ENCODE results near the gene ZNRF1. TPM values are rescaled to one million over a fixed set of nuclear protein-coding genes. Genes with fewer than 3 reads are reported as not detected.
A peak's percentile ranks its signal among the peaks of the same experiment; 100 is the strongest.
"Not testable (repeated sequence)": the region's sequence is repeated elsewhere in the genome, so short reads cannot be mapped to it uniquely, and the experiment has no call there.

ZNRF1 gene
- total and polyA plus RNA-seq, 2 of the 4 experiments (the other 2 are of a cell fraction) = 8.2 to 20.7 TPM

- TF ChIP-seq CHD1 (IDR thresholded peaks at IDR 0.05; ENCODE audit: low read depth, low read length) = no peak
Measured at GRCh38 chr16:75011634-75012307, 12.9 kb downstream of the ZNRF1 start (continued).

DNA sequence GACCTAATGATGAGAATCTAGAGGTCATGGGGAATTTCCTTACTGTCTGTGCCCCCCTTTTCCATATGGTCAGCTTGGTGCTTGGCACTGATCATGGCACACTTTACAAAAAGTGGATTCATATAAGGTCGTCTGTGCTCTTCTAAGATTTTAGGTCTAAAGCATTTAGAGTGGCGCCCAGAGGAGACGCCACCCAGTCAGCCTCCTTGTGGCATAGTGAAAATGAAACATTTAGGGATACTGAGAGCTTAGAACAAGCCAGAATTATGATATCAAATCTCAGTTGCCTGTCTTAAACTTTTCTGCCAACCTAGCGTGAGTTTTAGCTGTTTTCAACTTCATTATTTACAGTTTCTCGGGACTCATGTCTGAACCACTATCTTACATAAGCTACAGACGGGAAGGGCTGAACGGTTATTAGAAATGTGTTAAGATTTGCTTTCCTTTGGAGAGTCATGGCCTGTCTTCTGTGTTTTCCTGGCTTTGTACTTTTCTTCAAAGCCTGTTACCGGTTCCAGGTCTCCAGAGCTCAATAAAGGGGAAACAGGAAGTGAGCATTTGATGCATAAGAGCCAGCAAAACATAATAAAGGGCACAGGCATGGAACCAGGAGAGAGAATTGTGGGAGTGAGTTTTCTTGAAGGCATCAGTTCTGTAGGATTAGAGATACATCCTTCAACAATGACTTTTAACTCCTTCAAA lies 13.7 kb downstream of the ZNRF1 start:
- H3K18ac ChIP-seq (ENCODE audit: low read depth, low read length) = peak overlapping the region; percentile 30; the same call in 1 of the 2 replicates
- H3K23ac ChIP-seq (ENCODE audit: low read depth, low read length) = peak overlapping the region; percentile 55; the same call in 1 of the 2 replicates
- in situ Hi-C loops (cut with MboI; ENCODE audit: low sequenced_read_pairs) = loop anchor here (5.0 kb wide), 1 partner anchor 75 kb away; no protein-coding TSS in a partner anchor
- peak overlapping the region; percentile 57 for H3K14ac ChIP-seq (replicated peaks; ENCODE audit: low read depth, low read length)
- H3K9ac ChIP-seq (ENCODE audit: low read depth, low read length) = no peak overlapping the region
- peaks cover 20% of the 10 kb centered on the region for H4K20me1 ChIP-seq (ENCODE audit: insufficient read depth, low read length)
- WGBS, 2 experiments (ENCODE audit: extremely low coverage in 2 of 2, insufficient read length in 1 of 2) = 90% methylated on average over 2 of the region's 8 CpGs; no CpG with 5 or more reads in 1 of the 2 experiments
- H2AFZ ChIP-seq (replicated peaks; ENCODE audit: low read length, poor library complexity) = no peak overlapping the region
- ATAC-seq (ENCODE audit: low read depth) = no peak
- peaks cover 12% of the 10 kb centered on the region for H3K4me1 ChIP-seq (ENCODE audit: control insufficient read depth, insufficient read depth, low read length)
- H2AK9ac ChIP-seq (replicated peaks; ENCODE audit: low read depth, low read length, poor library complexity) = peak overlapping the region; percentile 29
- H3K9me3 ChIP-seq (ENCODE audit: control insufficient read depth, insufficient read depth, low read length) = no peaks in the 10 kb centered on the region
- 0 out of 2 replicates have a peak overlapping the region, but pooled peaks have one; percentile 14 for H3K27ac ChIP-seq (ENCODE audit: insufficient read depth, low read length)
- H2BK120ac ChIP-seq (ENCODE audit: low read depth, low read length) = peak overlapping the region; percentile 39
- no peak overlapping the region for H3K56ac ChIP-seq (ENCODE audit: extremely low read depth, insufficient read depth, low read length)
- H2AK5ac ChIP-seq (ENCODE audit: low read depth, low read length) = peak overlapping the region; percentile 50
- TF ChIP-seq MAFK (IDR thresholded peaks at IDR 0.05; ENCODE audit: low read depth, low read length) (no peak), RAD21 (IDR thresholded peaks at IDR 0.05; ENCODE audit: low read length) (no peak)
- H2BK5ac ChIP-seq (ENCODE audit: low read depth, low read length, poor library complexity, severe bottlenecking) = peak overlapping the region; percentile 65
- peak overlapping the region; percentile 81; the same call in 1 of the 2 replicates for H3K4me2 ChIP-seq (ENCODE audit: low read depth, low read length)
- peaks cover 14% of the 10 kb centered on the region for H3K9me1 ChIP-seq (ENCODE audit: insufficient read depth, low read length)
- H3K36me3 ChIP-seq (ENCODE audit: control insufficient read depth, insufficient read depth, low read length) = no peaks in the 10 kb centered on the region
- H4K91ac ChIP-seq (ENCODE audit: insufficient read depth, low read depth, low read length) = peak overlapping the region; percentile 33; the same call in 1 of the 2 replicates
- H3K27me3 ChIP-seq (ENCODE audit: control insufficient read depth, insufficient read depth, low read length) = no peaks in the 10 kb centered on the region
- POLR2A ChIA-PET (ENCODE audit: unreplicated experiment) = interaction anchor here (0.6 kb wide), 1 partner anchor 13 kb away, joined by 3 read pairs; no protein-coding TSS in a partner anchor
- no TSS peak for BruUV-seq (replicated peaks)
- CTCF ChIA-PET = interaction anchor here (0.8 to 1.5 kb wide), 2 partner anchors 31 to 99 kb away, joined by 3 to 4 read pairs; no protein-coding TSS in a partner anchor
- H3K4me3 ChIP-seq (ENCODE audit: insufficient read depth, low read depth, low read length) = no peak overlapping the region
- dilution Hi-C loops (cut with HindIII; ENCODE audit: low sequenced_read_pairs, unreplicated experiment) = no loop called here
- peaks cover 25 to 69% of the 10 kb centered on the region in 2 experiments for H3K79me1 ChIP-seq (ENCODE audit: low read depth in 1 of 2, low read length in 2 of 2)
- H3K4ac ChIP-seq (ENCODE audit: low read depth, low read length) = peak overlapping the region; percentile 74
- no peak for DNase-seq
- peak overlapping the region; percentile 9 to 47; a peak in 1 of 4 replicates for H4K8ac ChIP-seq (ENCODE audit: low read depth in 2 of 2, low read length in 2 of 2)
- H2BK15ac ChIP-seq (ENCODE audit: low read depth, low read length) = peak overlapping the region; percentile 25; the same call in 1 of the 3 replicates
- intact Hi-C loops (cut with micrococcal nuclease) = loop anchor here (5.0 kb wide), 1 partner anchor 75 kb away; no protein-coding TSS in a partner anchor
- peak overlapping the region; percentile 64; the same call in 1 of the 2 replicates for H2BK20ac ChIP-seq (ENCODE audit: low read depth, low read length)
- peak overlapping the region; percentile 43; the same call in 1 of the 2 replicates for H4K5ac ChIP-seq (ENCODE audit: low read depth, low read length)

GRCh38 chr16:75013123-75013522 lies 14.3 kb downstream of the ZNRF1 start:
- H3K9ac ChIP-seq (ENCODE audit: low read depth, low read length); H3K27ac ChIP-seq (ENCODE audit: insufficient read depth, low read length); H4K8ac ChIP-seq (ENCODE audit: low read depth in 2 of 2, low read length in 2 of 2); H3K4me3 ChIP-seq (ENCODE audit: insufficient read depth, low read depth, low read length); H3K27me3 ChIP-seq (ENCODE audit: control insufficient read depth, insufficient read depth, low read length); DNase-seq; POLR2A ChIA-PET (ENCODE audit: unreplicated experiment); H2AK9ac ChIP-seq (replicated peaks; ENCODE audit: low read depth, low read length, poor library complexity); H2BK20ac ChIP-seq (ENCODE audit: low read depth, low read length); H3K4me2 ChIP-seq (ENCODE audit: low read depth, low read length); H4K5ac ChIP-seq (ENCODE audit: low read depth, low read length); H2BK15ac ChIP-seq (ENCODE audit: low read depth, low read length); H2BK120ac ChIP-seq (ENCODE audit: low read depth, low read length); H3K36me3 ChIP-seq (ENCODE audit: control insufficient read depth, insufficient read depth, low read length); H3K56ac ChIP-seq (ENCODE audit: extremely low read depth, insufficient read depth, low read length); H3K18ac ChIP-seq (ENCODE audit: low read depth, low read length); H3K9me3 ChIP-seq (ENCODE audit: control insufficient read depth, insufficient read depth, low read length); H3K23ac ChIP-seq (ENCODE audit: low read depth, low read length); dilution Hi-C loops (cut with HindIII; ENCODE audit: low sequenced_read_pairs, unreplicated experiment); H2BK5ac ChIP-seq (ENCODE audit: low read depth, low read length, poor library complexity, severe bottlenecking); ATAC-seq (ENCODE audit: low read depth); H3K4ac ChIP-seq (ENCODE audit: low read depth, low read length); BruUV-seq (replicated peaks); H2AFZ ChIP-seq (replicated peaks; ENCODE audit: low read length, poor library complexity); H4K91ac ChIP-seq (ENCODE audit: insufficient read depth, low read depth, low read length); H2AK5ac ChIP-seq (ENCODE audit: low read depth, low read length): not testable (repeated sequence)
- Histone ChIP-seq H3K79me1 (ENCODE audit: low read depth in 1 of 2, low read length in 2 of 2) (peaks cover 24 to 68% of the 10 kb centered on the region in 2 experiments), H3K4me1 (ENCODE audit: control insufficient read depth, insufficient read depth, low read length) (peaks cover 14% of the 10 kb centered on the region), H3K14ac (replicated peaks; ENCODE audit: low read depth, low read length) (peak overlapping the region; percentile 57; the same call in 1 of the 2 replicates), H4K20me1 (ENCODE audit: insufficient read depth, low read length) (peaks cover 19% of the 10 kb centered on the region), H3K9me1 (ENCODE audit: insufficient read depth, low read length) (peaks cover 14% of the 10 kb centered on the region)
- no CpG with 5 or more reads among the region's 6 CpGs for WGBS, 2 experiments (ENCODE audit: extremely low coverage in 2 of 2, insufficient read length in 1 of 2)
- intact Hi-C loops (cut with micrococcal nuclease) (loop anchor here (5.0 kb wide), 1 partner anchor 74 kb away; no protein-coding TSS in a partner anchor), in situ Hi-C loops (cut with MboI; ENCODE audit: low sequenced_read_pairs) (loop anchor here (5.0 kb wide), 1 partner anchor 74 kb away; no protein-coding TSS in a partner anchor)
- CTCF ChIA-PET = interaction anchor here (1.5 kb wide), 1 partner anchor 98 kb away, joined by 4 read pairs; no protein-coding TSS in a partner anchor
